Bone marrow (tissue), 2 donors: ENCODE measurements around the gene IFNK.
"Not testable (repeated sequence)": the region's sequence is repeated elsewhere in the genome, so short reads cannot be mapped to it uniquely, and the experiment has no call there.

Source experiments
- DNase-seq, 2 donors: peaks; one replicate each; lab custom pipeline; 2025; lab: John Stamatoyannopoulos, UW

IFNK gene

GRCh38 chr9:27524236-27524635 is at the start of gene IFNK:
TSS of gene IFNK (plus strand) at chr9:27524290. CDS start at chr9:27524337, 47 bp downstream.
- no peak for DNase-seq

- no peak for DNase-seq
These were observed 49.8 kb upstream of the IFNK start for GRCh38 chr9:27474305-27474704.

- DNase-seq = no peak
These were observed 49.0 kb upstream of the IFNK start for GRCh38 chr9:27475057-27475595.

- no peak for DNase-seq
These were observed 47.1 kb upstream of the IFNK start for GRCh38 chr9:27476870-27477515.

GRCh38 chr9:27478322-27478721 is 45.8 kb upstream of the IFNK start:
- DNase-seq = no peak

GRCh38 chr9:27482709-27483108 is 41.4 kb upstream of the IFNK start:
- no peak for DNase-seq

- DNase-seq = no peak
These were observed 40.5 kb upstream of the IFNK start for GRCh38 chr9:27483576-27483975.

- DNase-seq = no peak
These were observed 38.9 kb upstream of the IFNK start for GRCh38 chr9:27485158-27485557.

- no peak for DNase-seq
These were observed 36.9 kb upstream of the IFNK start for GRCh38 chr9:27487128-27487640.

- no peak for DNase-seq
These were observed 36.2 kb upstream of the IFNK start for GRCh38 chr9:27487927-27488326.

- DNase-seq = peak in 1 of 2 donors; percentile 53
These were observed 34.8 kb upstream of the IFNK start for GRCh38 chr9:27489087-27489876.

GRCh38 chr9:27491154-27491553 is 32.9 kb upstream of the IFNK start:
- peak in 1 of 2 donors; percentile 65 for DNase-seq

GRCh38 chr9:27495480-27496134 is 28.5 kb upstream of the IFNK start:
- no peak for DNase-seq

- DNase-seq = no peak
These were observed 28.0 kb upstream of the IFNK start for GRCh38 chr9:27496135-27496504.

- no peak for DNase-seq
These were observed 26.1 kb upstream of the IFNK start for GRCh38 chr9:27497883-27498417.

GRCh38 chr9:27499451-27499850 is 24.6 kb upstream of the IFNK start:
- DNase-seq = peak in 1 of 2 donors; percentile 61

GRCh38 chr9:27500902-27501301 is 23.2 kb upstream of the IFNK start:
- not testable (repeated sequence) for DNase-seq

GRCh38 chr9:27503623-27504022 is 20.5 kb upstream of the IFNK start:
- no peak for DNase-seq

- DNase-seq = no peak
These were observed 19.8 kb upstream of the IFNK start for GRCh38 chr9:27504259-27504658.

- no peak for DNase-seq
These were observed 18.3 kb upstream of the IFNK start for GRCh38 chr9:27505744-27506161.

GRCh38 chr9:27506981-27507380 is 17.1 kb upstream of the IFNK start:
- no peak for DNase-seq

GRCh38 chr9:27510780-27511179 is 13.3 kb upstream of the IFNK start:
- no peak for DNase-seq
